HEK293 (cell line): ENCODE results near the gene RLIM.
A peak's percentile ranks its signal among the peaks of the same experiment; 100 is the strongest.

ENCODE experiments used
- CTCF ChIA-PET: fragments of 350-600 bp; formaldehyde crosslinking; extraction: SDS; loops from one replicate; lab custom pipeline; 2021; ENCODE audit warnings: antibody characterized with exemption; lab: Yijun Ruan, JAX
- POLR2A ChIA-PET: fragments of 300-600 bp; formaldehyde crosslinking; extraction: SDS; loops from one replicate; lab custom pipeline; 2020; ENCODE audit warnings: antibody characterized with exemption, inconsistent platforms; lab: Yijun Ruan, JAX
- H3K27ac ChIP-seq: fragments of 200-500 bp; sonication (Bioruptor generic); 2 replicates; pipeline ENCODE4 v1.5.1; 2014; ENCODE audit warnings: low read depth, low read length, control low read depth, inconsistent platforms; ENCODE audit errors: extremely low read depth
- H3K36me3 ChIP-seq, 2 experiments: fragments of 200-500 bp in 1 of 2; sonication (Bioruptor generic) in 1 of 2; 1 replicate in 1 of 2; 2 replicates in 1 of 2; pipeline ENCODE4 v1.5.1; 2014 to 2017; ENCODE audit warnings: inconsistent platforms in 2 of 2, low read length in 2 of 2; ENCODE audit not compliant: control insufficient read depth in 2 of 2, insufficient read depth in 1 of 2
- H3K4me1 ChIP-seq: fragments of 200-500 bp; sonication (Bioruptor generic); 2 replicates; pipeline ENCODE4 v1.5.1; 2014; ENCODE audit warnings: mild to moderate bottlenecking, low read length, inconsistent platforms; ENCODE audit not compliant: control insufficient read depth, insufficient read depth
- H3K4me3 ChIP-seq: 2 replicates; pipeline ENCODE4 v1.5.1; 2011; ENCODE audit warnings: low read depth, mild to moderate bottlenecking, control low read depth, low read length, moderate library complexity
- H3K9me3 ChIP-seq: fragments of 200-500 bp; sonication (Bioruptor generic); 2 replicates; pipeline ENCODE4 v1.5.1; 2014; ENCODE audit warnings: low read depth, low read length, inconsistent platforms; ENCODE audit not compliant: control insufficient read depth, insufficient read depth
- HOXA7 ChIP-seq: sonication (generic); formaldehyde crosslinking; IDR thresholded peaks from 2 replicates; pipeline ENCODE4 v1.8.1; 2022; ENCODE audit warnings: missing genetic modification reagents, borderline replicate concordance
- KLF17 ChIP-seq: fragments of 450-650 bp; formaldehyde crosslinking; IDR thresholded peaks from 2 replicates; pipeline ENCODE4 v1.5.1; 2016; ENCODE audit warnings: missing biosample characterization, missing genetic modification characterization
- OVOL3 ChIP-seq: fragments of 450-650 bp; formaldehyde crosslinking; IDR thresholded peaks from 2 replicates; pipeline ENCODE4 v1.5.1; 2016; ENCODE audit warnings: missing biosample characterization, missing genetic modification characterization
- ZBTB26 ChIP-seq: fragments of 450-650 bp; formaldehyde crosslinking; optimal IDR thresholded peaks from 2 replicates; pipeline ENCODE3; 2016; ENCODE audit warnings: missing biosample characterization, mild to moderate bottlenecking, missing genetic modification characterization
- ZBTB8A ChIP-seq: fragments of 450-650 bp; formaldehyde crosslinking; IDR thresholded peaks from 2 replicates; pipeline ENCODE4 v1.5.1; 2016; ENCODE audit warnings: missing biosample characterization, missing genetic modification characterization
- ZFP69B ChIP-seq: fragments of 450-650 bp; formaldehyde crosslinking; IDR thresholded peaks from 2 replicates; pipeline ENCODE4 v1.5.1; 2016; ENCODE audit warnings: missing biosample characterization, missing genetic modification characterization
- ZNF121 ChIP-seq: fragments of 450-650 bp; formaldehyde crosslinking; IDR thresholded peaks from 2 replicates; pipeline ENCODE4 v1.5.1; 2016; ENCODE audit warnings: missing biosample characterization, missing genetic modification characterization
- ZNF274 ChIP-seq, 2 experiments: fragments of 200-500 bp in 1 of 2; fragments of 450-650 bp in 1 of 2; sonication (Bioruptor generic) in 1 of 2; formaldehyde crosslinking in 1 of 2; IDR thresholded peaks; 2 replicates each; pipeline versions ENCODE4 v1.5.1 to v1.6.1; 2014 to 2016; ENCODE audit warnings: borderline replicate concordance in 1 of 2, inconsistent platforms in 1 of 2, low read length in 1 of 2, missing biosample characterization in 1 of 2, missing genetic modification characterization in 1 of 2
- ZNF324 ChIP-seq: fragments of 450-650 bp; formaldehyde crosslinking; IDR thresholded peaks from 2 replicates; pipeline ENCODE4 v1.5.1; 2016; ENCODE audit warnings: missing biosample characterization, missing genetic modification characterization
- ZNF366 ChIP-seq: fragments of 450-650 bp; formaldehyde crosslinking; conservative IDR thresholded peaks from 2 replicates; pipeline ENCODE4 v1.5.1; 2016; ENCODE audit warnings: missing biosample characterization, missing genetic modification characterization
- ZNF391 ChIP-seq: fragments of 450-650 bp; formaldehyde crosslinking; IDR thresholded peaks from 2 replicates; pipeline ENCODE4 v1.5.1; 2016; ENCODE audit warnings: low read depth, missing biosample characterization, missing genetic modification characterization, borderline replicate concordance
- ZNF416 ChIP-seq: fragments of 450-650 bp; formaldehyde crosslinking; IDR thresholded peaks from 2 replicates; pipeline ENCODE4 v1.5.1; 2016; ENCODE audit warnings: missing biosample characterization, missing genetic modification characterization
- ZNF426 ChIP-seq: fragments of 450-650 bp; formaldehyde crosslinking; IDR thresholded peaks from 2 replicates; pipeline ENCODE4 v1.5.1; 2017; ENCODE audit warnings: missing biosample characterization, missing genetic modification characterization, mild to moderate bottlenecking, inconsistent platforms, moderate library complexity
- ZNF449 ChIP-seq: fragments of 450-650 bp; formaldehyde crosslinking; IDR thresholded peaks from 2 replicates; pipeline ENCODE4 v1.5.1; 2017; ENCODE audit warnings: missing biosample characterization, mild to moderate bottlenecking, missing genetic modification characterization, moderate library complexity
- ZNF501 ChIP-seq: fragments of 450-650 bp; formaldehyde crosslinking; IDR thresholded peaks from 2 replicates; pipeline ENCODE4 v1.5.1; 2016; ENCODE audit warnings: missing biosample characterization, missing genetic modification characterization
- ZNF560 ChIP-seq: fragments of 450-650 bp; formaldehyde crosslinking; IDR thresholded peaks from 2 replicates; pipeline ENCODE4 v1.5.1; 2017; ENCODE audit warnings: missing biosample characterization, missing genetic modification characterization, borderline replicate concordance
- ZNF660 ChIP-seq: fragments of 450-650 bp; IDR thresholded peaks from 2 replicates; pipeline ENCODE4 v1.5.1; 2018; ENCODE audit warnings: missing biosample characterization, mild to moderate bottlenecking, missing genetic modification characterization
- ZNF692 ChIP-seq: fragments of 450-650 bp; formaldehyde crosslinking; IDR thresholded peaks from 2 replicates; pipeline ENCODE4 v1.5.1; 2016; ENCODE audit warnings: missing biosample characterization, missing genetic modification characterization
- ZXDB ChIP-seq: fragments of 450-650 bp; formaldehyde crosslinking; IDR thresholded peaks from 2 replicates; pipeline ENCODE4 v1.5.1; 2016; ENCODE audit warnings: missing biosample characterization, missing genetic modification characterization
- TF ChIP-seq, protein P1 (sequence below): fragments of 450-650 bp; formaldehyde crosslinking; IDR thresholded peaks from 2 replicates; pipeline ENCODE4 v1.5.1; 2016; ENCODE audit warnings: missing biosample characterization, missing genetic modification characterization
- TF ChIP-seq, protein P2 (sequence below): fragments of 450-650 bp; formaldehyde crosslinking; IDR thresholded peaks from 2 replicates; pipeline ENCODE4 v1.5.1; 2016; ENCODE audit warnings: missing biosample characterization, missing genetic modification characterization
- TF ChIP-seq, protein P3 (sequence below): fragments of 450-650 bp; formaldehyde crosslinking; IDR thresholded peaks from 2 replicates; pipeline ENCODE4; 2016; ENCODE audit warnings: missing biosample characterization, missing genetic modification characterization

RLIM gene

DNA sequence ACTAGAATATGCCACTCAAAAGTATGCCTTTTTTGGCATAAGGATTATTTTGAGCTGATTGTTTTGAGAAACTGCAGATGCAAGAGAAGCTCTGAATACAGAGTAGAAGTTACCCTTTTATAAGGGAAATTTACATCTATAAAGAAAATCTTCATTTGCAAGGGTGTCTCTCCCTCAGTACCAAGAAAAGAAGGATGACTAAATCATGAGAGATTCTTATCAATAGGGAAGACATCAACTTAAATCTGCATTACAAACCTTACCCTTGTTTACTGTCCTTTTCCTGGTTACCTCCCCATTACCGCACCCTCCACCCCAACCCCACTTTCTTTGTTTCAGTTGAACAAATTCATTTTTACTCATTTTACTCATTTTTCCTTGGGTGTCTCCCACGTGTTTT lies 62.5 kb downstream of the RLIM start (continued):
- TF ChIP-seq, protein P1, sequence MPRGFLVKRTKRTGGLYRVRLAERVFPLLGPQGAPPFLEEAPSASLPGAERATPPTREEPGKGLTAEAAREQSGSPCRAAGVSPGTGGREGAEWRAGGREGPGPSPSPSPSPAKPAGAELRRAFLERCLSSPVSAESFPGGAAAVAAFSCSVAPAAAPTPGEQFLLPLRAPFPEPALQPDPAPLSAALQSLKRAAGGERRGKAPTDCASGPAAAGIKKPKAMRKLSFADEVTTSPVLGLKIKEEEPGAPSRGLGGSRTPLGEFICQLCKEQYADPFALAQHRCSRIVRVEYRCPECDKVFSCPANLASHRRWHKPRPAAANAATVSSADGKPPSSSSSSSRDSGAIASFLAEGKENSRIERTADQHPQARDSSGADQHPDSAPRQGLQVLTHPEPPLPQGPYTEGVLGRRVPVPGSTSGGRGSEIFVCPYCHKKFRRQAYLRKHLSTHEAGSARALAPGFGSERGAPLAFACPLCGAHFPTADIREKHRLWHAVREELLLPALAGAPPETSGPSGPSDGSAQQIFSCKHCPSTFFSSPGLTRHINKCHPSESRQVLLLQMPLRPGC = no peak
- TF ChIP-seq ZNF560 (tag by site-specific recombination) (no peak), OVOL3 (no peak), ZNF449 (no peak)

- no peak overlapping the region for H3K4me3 ChIP-seq
- no peak overlapping the region for H3K27ac ChIP-seq
- H3K4me1 ChIP-seq = no peaks in the 10 kb centered on the region
- ChIA-PET CTCF (interaction anchor here (0.6 to 1.7 kb wide), 9 partner anchors 10 to 893 kb away, joined by 3 to 8 read pairs (median 4); no protein-coding TSS in a partner anchor), POLR2A (no interaction called here)
- no peaks in the 10 kb centered on the region for H3K9me3 ChIP-seq
- H3K36me3 ChIP-seq = no peaks in the 10 kb centered on the region
- TF ChIP-seq, protein P2, sequence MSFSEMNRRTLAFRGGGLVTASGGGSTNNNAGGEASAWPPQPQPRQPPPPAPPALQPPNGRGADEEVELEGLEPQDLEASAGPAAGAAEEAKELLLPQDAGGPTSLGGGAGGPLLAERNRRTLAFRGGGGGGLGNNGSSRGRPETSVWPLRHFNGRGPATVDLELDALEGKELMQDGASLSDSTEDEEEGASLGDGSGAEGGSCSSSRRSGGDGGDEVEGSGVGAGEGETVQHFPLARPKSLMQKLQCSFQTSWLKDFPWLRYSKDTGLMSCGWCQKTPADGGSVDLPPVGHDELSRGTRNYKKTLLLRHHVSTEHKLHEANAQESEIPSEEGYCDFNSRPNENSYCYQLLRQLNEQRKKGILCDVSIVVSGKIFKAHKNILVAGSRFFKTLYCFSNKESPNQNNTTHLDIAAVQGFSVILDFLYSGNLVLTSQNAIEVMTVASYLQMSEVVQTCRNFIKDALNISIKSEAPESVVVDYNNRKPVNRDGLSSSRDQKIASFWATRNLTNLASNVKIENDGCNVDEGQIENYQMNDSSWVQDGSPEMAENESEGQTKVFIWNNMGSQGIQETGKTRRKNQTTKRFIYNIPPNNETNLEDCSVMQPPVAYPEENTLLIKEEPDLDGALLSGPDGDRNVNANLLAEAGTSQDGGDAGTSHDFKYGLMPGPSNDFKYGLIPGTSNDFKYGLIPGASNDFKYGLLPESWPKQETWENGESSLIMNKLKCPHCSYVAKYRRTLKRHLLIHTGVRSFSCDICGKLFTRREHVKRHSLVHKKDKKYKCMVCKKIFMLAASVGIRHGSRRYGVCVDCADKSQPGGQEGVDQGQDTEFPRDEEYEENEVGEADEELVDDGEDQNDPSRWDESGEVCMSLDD (tag by site-specific recombination) = 0 out of 2 replicates have a peak, but pooled peaks have one; percentile 30
- TF ChIP-seq ZNF692 (peak; percentile 36; the same call in 1 of the 2 replicates), ZNF324 (tag by site-specific recombination) (peak; percentile 86; the same call in 1 of the 2 replicates), ZNF501 (tag by site-specific recombination) (peak; percentile 72), ZNF366 (no peak), ZXDB (tag by site-specific recombination) (peak; percentile 61; the same call in 1 of the 2 replicates), ZNF660 (tag by site-specific recombination) (peak; percentile 98), ZNF426 (no peak), ZBTB26 (no peak), ZNF274 (IDR thresholded peaks at IDR 0.05; ENCODE audit: low read length) (no peak), ZNF274 (tag by site-specific recombination; IDR thresholded peaks at IDR 0.05; ENCODE audit: borderline replicate concordance) (no peak), ZNF416 (no peak), HOXA7 (CRISPR knock-in tag) (no peak), ZNF449 (0 out of 2 replicates have a peak, but pooled peaks have one; percentile 13), ZNF391 (tag by site-specific recombination) (peak; percentile 64; the same call in 1 of the 2 replicates), ZBTB8A (peak; percentile 84), KLF17 (tag by site-specific recombination) (peak; percentile 87), ZNF121 (tag by site-specific recombination) (peak; percentile 69; the same call in 1 of the 2 replicates), ZFP69B (tag by site-specific recombination) (peak; percentile 66; the same call in 1 of the 2 replicates)
- TF ChIP-seq, protein P3, sequence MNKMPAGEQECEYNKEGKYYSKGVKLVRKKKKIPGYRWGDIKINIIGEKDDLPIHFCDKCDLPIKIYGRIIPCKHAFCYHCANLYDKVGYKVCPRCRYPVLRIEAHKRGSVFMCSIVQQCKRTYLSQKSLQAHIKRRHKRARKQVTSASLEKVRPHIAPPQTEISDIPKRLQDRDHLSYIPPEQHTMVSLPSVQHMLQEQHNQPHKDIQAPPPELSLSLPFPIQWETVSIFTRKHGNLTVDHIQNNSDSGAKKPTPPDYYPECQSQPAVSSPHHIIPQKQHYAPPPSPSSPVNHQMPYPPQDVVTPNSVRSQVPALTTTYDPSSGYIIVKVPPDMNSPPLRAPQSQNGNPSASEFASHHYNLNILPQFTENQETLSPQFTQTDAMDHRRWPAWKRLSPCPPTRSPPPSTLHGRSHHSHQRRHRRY (tag by site-specific recombination) = 0 out of 2 replicates have a peak, but pooled peaks have one; percentile 40
These were observed 64.1 kb downstream of the RLIM start for GRCh38 chrX:74550295-74550802.
